ENCODE results near the gene HIF1AN.
"Not testable (repeated sequence)": the region's sequence is repeated elsewhere in the genome, so short reads cannot be mapped to it uniquely, and the experiment has no call there.

HIF1AN gene

GRCh38 chr10:100567826-100568225 lies 32.1 kb downstream of the HIF1AN start:
- peak; percentile 28 for DNase-seq

- DNase-seq = peak; percentile 10
Measured at GRCh38 chr10:100568912-100569311, 33.2 kb downstream of the HIF1AN start.

GRCh38 chr10:100569687-100570481 lies 34.1 kb downstream of the HIF1AN start:
- no peak for DNase-seq

GRCh38 chr10:100570506-100570905 lies 34.8 kb downstream of the HIF1AN start:
- no peak for DNase-seq

- peak; percentile 23 for DNase-seq
Measured at GRCh38 chr10:100571084-100571856, 35.5 kb downstream of the HIF1AN start.

GRCh38 chr10:100575146-100575545 lies 39.4 kb downstream of the HIF1AN start:
- not testable (repeated sequence) for DNase-seq

- peak; percentile 17 for DNase-seq
Measured at GRCh38 chr10:100575585-100576281, 40.0 kb downstream of the HIF1AN start.

GRCh38 chr10:100576282-100576635 lies 40.5 kb downstream of the HIF1AN start:
- DNase-seq = peak; percentile 34

GRCh38 chr10:100579261-100580090 lies 43.7 kb downstream of the HIF1AN start:
- DNase-seq = peak; percentile 37

- DNase-seq = no peak
Measured at GRCh38 chr10:100586959-100587358, 51.2 kb downstream of the HIF1AN start.

GRCh38 chr10:100598166-100598565 lies 62.4 kb downstream of the HIF1AN start:
- no peak for DNase-seq

GRCh38 chr10:100600218-100600617 lies 64.5 kb downstream of the HIF1AN start:
- DNase-seq = no peak

- no peak for DNase-seq
Measured at GRCh38 chr10:100607439-100607838, 71.7 kb downstream of the HIF1AN start.

Data from activated CD8-positive, alpha-beta memory T cell treated with anti-CD3 and anti-CD28 coated beads, Interleukin-2, amount 50 U/mL, for 48 hours (primary cell).